Dendritic cell treated with granulocyte-macrophage colony-stimulating factor and Interleukin-4, amounts not matched to agents 40 ng/mL and 50 ng/mL, for 4 days (primary cell): Measurements from ENCODE around the gene CAMKMT.
"Not testable (repeated sequence)": the region's sequence is repeated elsewhere in the genome, so short reads cannot be mapped to it uniquely, and the experiment has no call there.

ENCODE experiments used
- H3K27ac Mint-ChIP-seq: one replicate; pipeline ENCODE4 v1.8.0; 2022; ENCODE audit warnings: mild to moderate bottlenecking, mixed read lengths
- H3K27me3 Mint-ChIP-seq: one replicate; pipeline ENCODE4 v1.8.0; 2022; ENCODE audit warnings: mild to moderate bottlenecking, mixed read lengths
- H3K36me3 Mint-ChIP-seq: one replicate; pipeline ENCODE4 v1.8.0; 2022; ENCODE audit warnings: low read depth, mixed read lengths
- H3K4me1 Mint-ChIP-seq: one replicate; pipeline ENCODE4 v1.8.0; 2022; ENCODE audit warnings: low read depth, mixed read lengths
- H3K4me3 Mint-ChIP-seq: one replicate; pipeline ENCODE4 v1.8.0; 2022; ENCODE audit warnings: mild to moderate bottlenecking, moderate library complexity, mixed read lengths
- H3K9me3 Mint-ChIP-seq: one replicate; pipeline ENCODE4 v1.8.0; 2022; ENCODE audit warnings: mixed read lengths
- intact Hi-C: fragments of 100-400 bp; cut with micrococcal nuclease; formaldehyde crosslinking; loops from one replicate; pipeline ENCODE4 v1.15.0; 2022

The CAMKMT gene

DNA sequence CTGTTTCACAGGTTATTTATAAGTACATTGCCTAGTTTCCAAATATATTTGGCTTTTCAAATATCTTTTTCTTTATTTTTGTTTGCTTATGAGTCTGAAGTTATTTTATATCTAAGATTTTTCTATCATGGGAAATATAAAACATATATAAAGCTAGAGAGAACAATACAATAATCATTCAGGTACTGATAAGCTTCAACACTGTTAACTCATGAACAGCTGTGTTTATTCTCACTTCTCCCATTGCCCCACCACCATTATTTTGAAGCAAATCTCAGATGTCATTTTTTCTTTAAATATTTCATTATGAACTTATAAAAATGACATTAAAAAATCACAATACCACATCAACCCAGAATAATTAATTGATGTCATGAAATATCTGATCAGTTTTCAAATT is 9.7 kb downstream of the CAMKMT start:
- Mint-ChIP-seq H3K27ac (no peak overlapping the region), H3K4me1 (peaks cover 3% of the 10 kb centered on the region), H3K4me3 (no peak overlapping the region), H3K27me3 (no peaks in the 10 kb centered on the region), H3K36me3 (peaks cover 12% of the 10 kb centered on the region), H3K9me3 (no peaks in the 10 kb centered on the region)
- intact Hi-C loops: no loop called here

DNA sequence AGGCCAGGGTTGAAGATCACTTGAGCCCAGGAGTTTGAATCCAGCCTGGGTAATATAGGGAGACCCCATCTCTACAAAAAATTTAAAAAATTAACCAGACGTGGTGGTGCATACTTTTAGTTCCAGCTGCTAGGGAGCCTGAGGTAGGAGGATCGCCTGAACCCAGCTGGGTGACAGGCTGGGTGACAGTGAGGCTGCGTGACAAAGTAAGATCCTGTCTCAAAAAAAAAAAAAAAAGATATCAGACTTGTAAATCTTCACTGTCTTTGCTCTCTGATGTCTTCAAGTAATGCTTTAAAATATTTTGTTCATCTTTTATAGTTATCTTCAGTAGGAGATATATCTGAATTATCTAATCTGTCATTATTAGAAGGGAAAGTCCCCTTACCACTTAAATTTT is 10.5 kb downstream of the CAMKMT start:
- peaks cover 12% of the 10 kb centered on the region for H3K36me3 Mint-ChIP-seq
- no peaks in the 10 kb centered on the region for H3K27me3 Mint-ChIP-seq
- no peaks in the 10 kb centered on the region for H3K4me1 Mint-ChIP-seq
- no peaks in the 10 kb centered on the region for H3K9me3 Mint-ChIP-seq
- no peak overlapping the region for H3K27ac Mint-ChIP-seq
- H3K4me3 Mint-ChIP-seq: no peak overlapping the region
- intact Hi-C loops: no loop called here

DNA sequence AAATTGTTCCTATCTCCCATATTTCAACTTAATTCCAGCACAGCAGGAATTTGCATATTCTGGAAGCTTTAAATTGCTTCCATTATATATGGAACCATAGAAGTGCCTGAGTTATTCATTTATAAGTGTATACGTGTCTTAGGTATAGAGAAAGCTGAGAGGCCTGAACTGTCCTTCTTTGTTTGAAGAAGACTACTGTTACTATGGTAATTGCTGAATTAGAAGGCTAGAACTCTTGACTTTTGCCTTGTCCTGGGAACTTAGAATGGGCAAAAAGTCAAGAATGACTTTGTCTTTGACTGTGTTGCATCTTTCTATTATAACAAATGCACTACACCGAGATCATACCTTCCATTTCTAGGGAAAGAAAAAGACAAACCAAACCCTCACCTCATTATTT is 15.7 kb downstream of the CAMKMT start:
- intact Hi-C loops: no loop called here
- Mint-ChIP-seq H3K4me1 (peaks cover 5% of the 10 kb centered on the region), H3K9me3 (no peaks in the 10 kb centered on the region), H3K4me3 (no peak overlapping the region), H3K36me3 (peaks cover 19% of the 10 kb centered on the region), H3K27me3 (no peaks in the 10 kb centered on the region), H3K27ac (no peak overlapping the region)

DNA sequence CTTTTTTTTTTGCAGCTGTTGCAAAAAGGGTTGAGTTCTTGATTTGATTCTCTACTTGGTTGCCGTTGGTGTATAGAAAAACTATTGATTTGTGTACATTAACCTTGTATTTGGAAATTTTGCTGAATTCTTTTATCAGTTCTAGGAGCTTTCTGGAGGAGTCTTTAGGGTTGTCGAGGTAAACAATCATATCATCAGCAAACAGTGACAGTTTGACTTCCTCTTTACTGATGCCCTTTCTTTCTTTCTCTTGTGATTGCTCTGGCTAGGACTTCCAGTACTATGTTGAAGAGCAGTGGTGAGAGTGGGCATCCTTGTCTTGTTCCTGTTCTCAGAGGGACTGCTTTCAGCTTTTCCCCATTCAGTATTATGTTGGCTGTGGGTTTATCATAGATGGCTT is 23.5 kb downstream of the CAMKMT start:
- H3K9me3 Mint-ChIP-seq, H3K27me3 Mint-ChIP-seq, H3K27ac Mint-ChIP-seq, H3K4me3 Mint-ChIP-seq, intact Hi-C loops: not testable (repeated sequence)
- Mint-ChIP-seq H3K4me1 (peaks cover 12% of the 10 kb centered on the region), H3K36me3 (peaks cover 14% of the 10 kb centered on the region)

DNA sequence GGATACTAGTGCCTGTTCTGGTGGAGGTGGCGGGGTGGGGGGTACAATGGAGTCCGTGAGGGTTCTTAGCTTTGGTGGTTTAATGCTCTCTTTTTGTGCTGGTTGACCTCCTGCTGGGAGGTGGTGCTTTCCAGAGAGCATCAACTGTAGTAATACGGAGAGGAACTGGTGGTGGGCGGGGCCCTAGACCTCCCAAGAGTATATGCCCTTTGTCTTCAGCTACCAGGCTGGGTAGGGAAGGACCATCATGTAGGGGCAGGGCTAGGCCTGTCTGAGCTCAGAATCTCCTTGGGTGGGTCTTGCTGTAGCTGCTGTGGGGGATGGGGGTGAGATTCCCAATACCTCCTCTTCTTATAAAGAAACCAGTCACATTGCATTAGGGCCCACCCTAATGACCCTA is 27.1 kb downstream of the CAMKMT start:
- H3K36me3 Mint-ChIP-seq: no peaks in the 10 kb centered on the region
- no peaks in the 10 kb centered on the region for H3K27me3 Mint-ChIP-seq
- H3K9me3 Mint-ChIP-seq: no peaks in the 10 kb centered on the region
- no peak overlapping the region for H3K27ac Mint-ChIP-seq
- H3K4me3 Mint-ChIP-seq: no peak overlapping the region
- intact Hi-C loops: no loop called here
- peaks cover 12% of the 10 kb centered on the region for H3K4me1 Mint-ChIP-seq

DNA sequence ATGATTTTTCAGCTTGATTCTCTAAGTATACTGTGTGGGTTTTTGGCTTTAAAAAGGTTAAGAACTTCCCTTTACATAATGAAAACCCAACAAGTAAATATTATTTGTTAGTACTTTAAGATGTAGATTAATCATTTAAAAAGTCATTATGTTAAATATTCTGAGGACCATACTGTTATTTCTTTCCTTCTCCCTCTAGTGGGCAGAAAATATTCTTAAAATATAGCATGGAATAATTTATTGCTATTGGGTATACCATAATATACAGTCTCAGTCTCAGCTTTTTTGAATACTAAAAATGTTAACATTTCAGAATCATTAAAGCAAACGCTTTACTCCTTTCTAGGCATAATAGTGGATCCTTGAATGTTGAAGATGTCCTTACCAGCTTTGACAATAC is 28.1 kb downstream of the CAMKMT start:
- Mint-ChIP-seq H3K4me1 (peaks cover 11% of the 10 kb centered on the region), H3K27ac (no peak overlapping the region), H3K27me3 (no peaks in the 10 kb centered on the region), H3K9me3 (no peaks in the 10 kb centered on the region), H3K4me3 (no peak overlapping the region), H3K36me3 (no peaks in the 10 kb centered on the region)
- intact Hi-C loops: no loop called here

DNA sequence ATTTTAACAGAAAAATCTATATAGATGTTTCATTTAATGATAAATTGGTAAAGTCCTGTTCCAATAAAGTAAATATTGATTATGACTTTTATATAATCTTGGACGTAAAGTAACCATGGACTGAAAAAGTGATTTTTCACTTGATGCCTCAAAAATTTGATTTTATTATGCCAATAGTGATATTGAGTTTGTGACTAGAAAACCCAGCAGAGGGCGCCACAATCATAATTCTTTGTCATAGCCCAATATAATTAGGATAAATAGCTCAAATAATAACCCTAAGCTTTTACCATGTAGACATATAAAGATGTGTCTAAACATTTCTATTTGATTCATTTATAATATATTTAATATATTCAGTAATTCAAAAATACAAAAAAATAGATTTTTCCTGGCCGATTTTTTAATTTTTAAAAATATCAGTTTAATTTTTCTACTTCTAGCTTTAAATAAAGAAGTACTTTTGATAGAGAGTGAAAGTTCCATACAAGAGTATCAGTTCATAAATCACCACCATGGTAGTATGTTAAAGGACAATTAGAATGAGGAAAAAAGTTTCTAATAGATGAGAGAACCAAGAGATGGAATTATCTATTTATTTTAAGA is 30.7 kb downstream of the CAMKMT start:
- intact Hi-C loops: loop anchor here (1.0 kb wide), 1 partner anchor 563 kb away; no protein-coding TSS in a partner anchor
- no peak overlapping the region for H3K27ac Mint-ChIP-seq

DNA sequence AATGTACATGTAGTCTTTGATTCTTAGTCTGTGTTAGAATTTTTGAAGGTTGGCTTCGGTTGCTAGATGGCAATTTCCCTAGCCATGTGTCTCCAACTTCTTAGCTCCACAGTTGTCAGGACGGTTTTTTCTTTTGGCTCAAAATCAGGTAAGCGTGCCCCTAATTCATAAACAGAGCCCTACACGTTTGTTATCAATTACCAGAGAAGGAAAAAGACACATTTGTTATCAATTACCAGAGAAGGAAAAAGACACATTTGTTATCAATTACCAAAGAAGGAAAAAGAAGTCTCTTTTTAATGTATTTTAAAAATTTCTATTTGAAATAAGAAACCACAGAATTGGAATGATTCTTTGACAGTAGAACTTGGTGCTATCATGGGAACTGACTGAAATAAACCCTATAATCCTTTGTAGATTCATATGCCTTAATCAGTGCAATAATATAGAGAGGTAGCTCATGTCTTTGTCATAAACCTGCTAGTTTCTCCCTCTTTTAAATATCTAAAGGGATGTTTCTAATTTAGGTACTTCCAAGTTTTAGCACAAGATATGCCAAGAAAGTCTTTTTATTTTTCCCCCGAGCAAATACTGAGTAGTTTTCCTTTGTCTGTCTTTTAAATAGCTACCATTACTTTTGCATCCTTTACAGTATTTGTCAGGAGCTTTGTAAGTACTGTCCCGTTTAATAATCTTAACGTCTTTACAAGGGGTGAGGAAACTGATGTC is 35.9 kb downstream of the CAMKMT start:
- Mint-ChIP-seq H3K9me3 (no peaks in the 10 kb centered on the region), H3K4me3 (no peak overlapping the region), H3K27me3 (no peaks in the 10 kb centered on the region), H3K36me3 (no peaks in the 10 kb centered on the region), H3K4me1 (peaks cover 10% of the 10 kb centered on the region), H3K27ac (no peak overlapping the region)
- intact Hi-C loops: no loop called here

More for the DNA sequence above, 30.7 kb downstream of the CAMKMT start:
- Mint-ChIP-seq H3K4me1 (peaks cover 6% of the 10 kb centered on the region), H3K36me3 (no peaks in the 10 kb centered on the region), H3K9me3 (no peaks in the 10 kb centered on the region), H3K27me3 (no peaks in the 10 kb centered on the region), H3K4me3 (no peak overlapping the region)

DNA sequence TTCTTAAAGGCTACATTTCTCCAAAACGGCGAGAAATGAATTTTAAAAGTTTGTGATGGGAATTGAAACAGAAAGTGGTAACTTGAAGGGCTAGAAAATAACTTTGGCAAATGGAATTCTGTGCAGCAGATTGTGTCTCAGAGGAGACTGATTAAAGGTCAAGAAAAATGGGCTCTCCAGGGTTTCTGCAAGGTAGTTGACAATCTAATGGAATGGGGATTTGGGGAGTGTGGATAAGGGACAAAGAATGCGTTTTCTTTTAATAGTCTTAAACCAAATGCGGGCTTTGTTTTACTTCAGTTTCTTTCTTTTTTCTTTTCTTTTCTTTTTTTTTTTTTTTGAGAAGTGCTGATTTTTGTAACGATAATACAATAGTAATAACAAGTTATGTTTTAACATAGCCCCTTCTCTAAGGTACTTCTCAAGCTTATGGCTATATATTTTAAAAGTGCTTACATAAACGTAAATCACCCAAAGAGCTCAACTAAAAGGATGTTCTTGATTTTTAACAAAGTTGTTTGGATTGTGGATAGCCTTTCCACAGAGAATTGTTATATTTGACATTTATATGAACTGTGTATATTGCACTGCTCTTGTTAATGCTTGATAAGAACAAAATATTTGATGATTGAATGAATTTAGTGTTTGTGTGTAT is 36.6 kb downstream of the CAMKMT start:
- peaks cover 10% of the 10 kb centered on the region for H3K4me1 Mint-ChIP-seq
- H3K4me3 Mint-ChIP-seq: no peak overlapping the region
- H3K27me3 Mint-ChIP-seq: no peaks in the 10 kb centered on the region
- no peaks in the 10 kb centered on the region for H3K9me3 Mint-ChIP-seq
- intact Hi-C loops: no loop called here
- no peak overlapping the region for H3K27ac Mint-ChIP-seq
- H3K36me3 Mint-ChIP-seq: no peaks in the 10 kb centered on the region

DNA sequence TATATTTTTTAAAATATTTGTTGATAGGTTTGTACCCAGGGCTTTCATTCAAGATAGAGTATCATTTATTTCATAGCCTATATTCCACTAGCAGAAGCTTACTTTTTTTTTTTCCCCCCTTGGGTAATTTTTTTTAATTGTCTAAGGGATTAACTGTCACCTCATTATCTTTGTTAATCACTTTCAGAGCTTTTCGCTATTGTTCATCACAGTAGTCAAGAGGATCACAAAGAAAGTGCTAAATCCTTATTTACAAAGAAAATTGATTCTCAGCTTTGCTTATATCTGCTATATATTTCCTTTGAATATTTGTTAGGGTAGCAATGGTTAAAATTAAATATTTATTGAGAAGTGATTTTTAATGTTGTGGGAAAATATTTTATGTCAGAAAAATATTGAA is 59.0 kb downstream of the CAMKMT start:
- no peaks in the 10 kb centered on the region for H3K9me3 Mint-ChIP-seq
- no peak overlapping the region for H3K4me3 Mint-ChIP-seq
- intact Hi-C loops: no loop called here
- no peak overlapping the region for H3K27ac Mint-ChIP-seq
- H3K27me3 Mint-ChIP-seq: no peaks in the 10 kb centered on the region
- no peaks in the 10 kb centered on the region for H3K4me1 Mint-ChIP-seq
- no peaks in the 10 kb centered on the region for H3K36me3 Mint-ChIP-seq

DNA sequence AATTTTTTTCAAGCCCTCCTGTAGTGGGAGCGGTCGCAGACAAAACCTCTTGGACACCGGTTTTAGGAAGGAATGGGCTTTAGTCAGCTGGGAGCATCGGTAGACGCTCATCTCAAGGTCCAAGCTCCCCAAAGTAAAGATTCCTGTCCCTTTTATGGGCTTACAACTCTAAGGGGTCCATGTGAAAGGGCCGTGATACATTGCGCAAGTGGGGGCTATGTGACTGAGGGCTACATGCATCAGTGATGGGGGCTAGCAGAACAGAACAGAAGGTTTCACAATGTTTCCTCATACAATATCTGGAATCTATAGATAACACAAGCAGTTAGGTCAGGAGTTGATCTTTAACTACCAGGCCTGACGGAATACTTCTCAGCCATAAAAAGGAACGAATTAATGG is 62.5 kb downstream of the CAMKMT start:
- no peak overlapping the region for H3K27ac Mint-ChIP-seq
- intact Hi-C loops: no loop called here
- H3K4me1 Mint-ChIP-seq: no peaks in the 10 kb centered on the region
- H3K36me3 Mint-ChIP-seq: no peaks in the 10 kb centered on the region
- no peaks in the 10 kb centered on the region for H3K27me3 Mint-ChIP-seq
- H3K9me3 Mint-ChIP-seq: no peaks in the 10 kb centered on the region
- no peak overlapping the region for H3K4me3 Mint-ChIP-seq

DNA sequence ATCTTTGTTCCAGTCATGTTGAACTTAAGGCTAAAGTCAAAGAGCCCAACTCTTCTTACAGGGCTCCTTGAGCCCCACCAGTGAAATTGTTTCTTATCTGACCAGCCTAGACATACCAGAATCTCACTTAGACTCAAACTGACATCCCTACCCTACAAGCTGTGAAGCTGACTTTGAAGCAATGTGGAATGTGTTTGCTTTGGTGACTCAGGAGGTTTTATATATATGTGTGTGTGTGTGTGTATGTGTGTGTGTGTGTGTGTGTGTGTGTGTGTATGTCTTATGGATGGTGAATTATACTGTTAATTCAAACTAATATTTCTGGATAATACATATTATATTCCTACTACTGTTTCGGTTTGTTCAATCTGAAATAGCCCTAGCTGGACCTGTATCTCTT is 67.3 kb downstream of the CAMKMT start:
- H3K9me3 Mint-ChIP-seq: no peaks in the 10 kb centered on the region
- H3K4me3 Mint-ChIP-seq: no peak overlapping the region
- peaks cover 5% of the 10 kb centered on the region for H3K4me1 Mint-ChIP-seq
- intact Hi-C loops: no loop called here
- H3K36me3 Mint-ChIP-seq: no peaks in the 10 kb centered on the region
- no peak overlapping the region for H3K27ac Mint-ChIP-seq
- H3K27me3 Mint-ChIP-seq: no peaks in the 10 kb centered on the region

DNA sequence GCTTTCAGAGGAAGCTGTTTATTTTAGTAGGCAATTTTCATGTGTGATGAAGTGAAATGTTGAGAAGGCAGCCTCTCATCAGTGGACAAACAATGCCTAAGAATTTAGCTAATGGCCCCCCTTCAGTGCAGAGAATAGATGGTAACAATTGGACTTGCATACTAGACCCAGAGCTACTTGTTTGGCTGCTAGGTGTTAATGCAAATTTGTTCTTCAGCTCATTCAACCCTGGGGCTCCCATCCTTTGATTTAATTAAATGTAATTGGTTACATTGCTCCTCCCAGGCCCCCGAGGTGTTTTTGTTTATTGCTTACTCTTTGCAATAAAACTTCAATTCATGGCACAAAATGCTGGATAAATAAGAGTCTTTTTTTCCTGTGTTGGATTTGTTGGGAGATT is 68.6 kb downstream of the CAMKMT start:
- Mint-ChIP-seq H3K36me3 (no peaks in the 10 kb centered on the region), H3K27me3 (no peaks in the 10 kb centered on the region), H3K4me3 (no peak overlapping the region), H3K27ac (no peak overlapping the region), H3K4me1 (peaks cover 5% of the 10 kb centered on the region), H3K9me3 (no peaks in the 10 kb centered on the region)
- intact Hi-C loops: no loop called here

DNA sequence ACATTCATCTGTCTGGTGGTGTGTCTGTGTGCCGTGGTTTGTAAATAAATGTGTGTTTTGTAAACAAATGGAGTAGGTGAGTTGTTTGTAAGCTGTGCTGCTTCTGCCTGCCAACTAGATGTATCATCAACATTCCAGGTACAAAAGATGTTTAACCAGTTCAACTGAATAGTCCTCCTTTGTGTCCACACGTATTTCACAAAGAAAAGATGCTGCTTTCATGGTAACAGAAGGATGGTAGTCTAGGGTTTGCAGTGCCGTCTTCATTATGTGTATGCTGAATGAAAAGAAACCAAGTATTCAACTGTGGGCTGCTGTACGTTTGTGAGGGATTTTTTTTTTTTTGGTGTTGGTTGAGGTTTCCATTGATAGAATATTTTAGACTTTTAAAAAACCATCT is 72.1 kb downstream of the CAMKMT start:
- Mint-ChIP-seq H3K4me3 (no peak overlapping the region), H3K27ac (no peak overlapping the region), H3K9me3 (no peaks in the 10 kb centered on the region), H3K4me1 (peaks cover 6% of the 10 kb centered on the region), H3K36me3 (peaks cover 5% of the 10 kb centered on the region), H3K27me3 (no peaks in the 10 kb centered on the region)
- intact Hi-C loops: no loop called here
